SKM-1 (cell line): ENCODE measurements around the gene THEMIS.
"Not testable (repeated sequence)": the region's sequence is repeated elsewhere in the genome, so short reads cannot be mapped to it uniquely, and the experiment has no call there.

Experiments used
- DNase-seq: peaks from one replicate; lab custom pipeline; 2025; ENCODE audit not compliant: unreplicated experiment; lab: John Stamatoyannopoulos, UW

Gene THEMIS

GRCh38 chr6:127738423-127738822 is 162.4 kb downstream of the THEMIS start:
- no peak for DNase-seq

- DNase-seq, result no peak
Observed at GRCh38 chr6:127737768-127738167, 163.1 kb downstream of the THEMIS start.

GRCh38 chr6:127737009-127737486 is 163.8 kb downstream of the THEMIS start:
- peak; percentile 67 for DNase-seq

- no peak for DNase-seq
Observed at GRCh38 chr6:127732927-127733326, 167.9 kb downstream of the THEMIS start.

GRCh38 chr6:127727260-127727953 is 173.5 kb downstream of the THEMIS start:
- no peak for DNase-seq

GRCh38 chr6:127725821-127726220 is 175.0 kb downstream of the THEMIS start:
- no peak for DNase-seq

- DNase-seq, result no peak
Observed at GRCh38 chr6:127718694-127719093, 182.2 kb downstream of the THEMIS start.

GRCh38 chr6:127717384-127717783 is 183.5 kb downstream of the THEMIS start:
- no peak for DNase-seq

- no peak for DNase-seq
Observed at GRCh38 chr6:127716465-127716864, 184.4 kb downstream of the THEMIS start.

- no peak for DNase-seq
Observed at GRCh38 chr6:127710668-127711067, 190.2 kb downstream of the THEMIS start.

- no peak for DNase-seq
Observed at GRCh38 chr6:127706216-127706615, 194.6 kb downstream of the THEMIS start.

GRCh38 chr6:127695108-127695507 is 205.8 kb downstream of the THEMIS start:
- no peak for DNase-seq

- no peak for DNase-seq
Observed at GRCh38 chr6:127691146-127691545, 209.7 kb downstream of the THEMIS start.

- DNase-seq, result no peak
Observed at GRCh38 chr6:127690588-127690987, 210.3 kb downstream of the THEMIS start.

- DNase-seq, result peak; percentile 2
Observed at GRCh38 chr6:127690092-127690491, 210.8 kb downstream of the THEMIS start.

- not testable (repeated sequence) for DNase-seq
Observed at GRCh38 chr6:127687490-127687889, 213.4 kb downstream of the THEMIS start.

GRCh38 chr6:127686084-127686483 is 214.8 kb downstream of the THEMIS start:
- DNase-seq, result no peak

- no peak for DNase-seq
Observed at GRCh38 chr6:127684501-127684900, 216.4 kb downstream of the THEMIS start.
